Neural progenitor cell (in vitro differentiated cells): Measurements from ENCODE around the gene KCTD11. TPM values are rescaled to one million over a fixed set of nuclear protein-coding genes. Genes with fewer than 3 reads are reported as not detected.

Source experiments
- DNase-seq: peaks from one replicate; pipeline ENCODE4 v3.0.0-alpha.2; 2016; ENCODE audit warnings: low spot score
- H2AFZ ChIP-seq: fragments of 200-600 bp; sonication (generic); replicated peaks from 2 replicates; pipeline ENCODE4 v1.6.1; 2016; ENCODE audit warnings: antibody characterized with exemption
- H3F3A ChIP-seq: fragments of 200-600 bp; sonication (generic); 2 replicates; pipeline ENCODE4 v1.6.1; 2016; ENCODE audit warnings: antibody characterized with exemption, low read depth
- H3K27ac ChIP-seq: fragments of 200-600 bp; sonication (generic); 2 replicates; pipeline ENCODE4 v1.5.1; 2016; ENCODE audit warnings: mild to moderate bottlenecking
- H3K27me3 ChIP-seq: fragments of 200-600 bp; sonication (generic); 2 replicates; pipeline ENCODE4 v1.6.1; 2016; ENCODE audit warnings: mild to moderate bottlenecking, moderate library complexity
- H3K36me3 ChIP-seq: fragments of 200-600 bp; sonication (generic); 2 replicates; pipeline ENCODE4 v1.5.1; 2016
- H3K4me1 ChIP-seq: fragments of 200-600 bp; sonication (generic); 2 replicates; pipeline ENCODE4 v1.6.1; 2016; ENCODE audit warnings: mixed run types
- H3K4me2 ChIP-seq: fragments of 200-600 bp; sonication (generic); 2 replicates; pipeline ENCODE4 v1.6.1; 2016
- H3K4me3 ChIP-seq: fragments of 200-600 bp; sonication (generic); 2 replicates; pipeline ENCODE4 v1.5.1; 2016
- H3K79me2 ChIP-seq: fragments of 200-600 bp; sonication (generic); 2 replicates; pipeline ENCODE4 v1.6.1; 2016; ENCODE audit warnings: low read depth
- H3K9ac ChIP-seq: fragments of 200-600 bp; sonication (generic); 2 replicates; pipeline ENCODE4 v1.6.1; 2016
- H3K9me3 ChIP-seq: fragments of 200-600 bp; sonication (generic); 2 replicates; pipeline ENCODE4 v1.5.1; 2016; ENCODE audit warnings: low read depth
- H4K20me1 ChIP-seq: fragments of 200-600 bp; sonication (generic); 2 replicates; pipeline ENCODE4 v1.6.1; 2016; ENCODE audit warnings: low read depth
- H3K27ac Mint-ChIP-seq: 3 replicates; pipeline ENCODE4 v1.8.0; 2021; ENCODE audit warnings: mixed read lengths
- H3K27me3 Mint-ChIP-seq: 2 replicates; pipeline ENCODE4 v1.8.0; 2022; ENCODE audit warnings: low read depth, mild to moderate bottlenecking, inconsistent platforms, moderate library complexity, mixed read lengths; ENCODE audit not compliant: insufficient read depth
- H3K36me3 Mint-ChIP-seq: 3 replicates; pipeline ENCODE4 v1.8.0; 2021; ENCODE audit warnings: mixed read lengths
- H3K4me1 Mint-ChIP-seq: 3 replicates; pipeline ENCODE4 v1.8.0; 2021; ENCODE audit warnings: mixed read lengths
- H3K4me3 Mint-ChIP-seq: 3 replicates; pipeline ENCODE4 v1.8.0; 2021; ENCODE audit warnings: mild to moderate bottlenecking, moderate library complexity, mixed read lengths
- H3K9me3 Mint-ChIP-seq: 3 replicates; pipeline ENCODE4 v1.8.0; 2020; ENCODE audit warnings: mixed read lengths
- CTCF ChIP-seq: fragments of 200-600 bp; sonication (generic); IDR thresholded peaks from 2 replicates; pipeline ENCODE4 v1.5.1; 2017; ENCODE audit warnings: antibody characterized with exemption, mild to moderate bottlenecking
- EZH2 ChIP-seq: fragments of 200-600 bp; sonication (generic); IDR thresholded peaks from 2 replicates; pipeline ENCODE4 v1.6.1; 2017; ENCODE audit warnings: antibody characterized with exemption, mild to moderate bottlenecking, moderate library complexity
- EZH2phosphoT487 ChIP-seq: fragments of 200-600 bp; sonication (generic); IDR thresholded peaks from 2 replicates; pipeline ENCODE4 v1.6.1; 2017; ENCODE audit warnings: antibody characterized with exemption
- total RNA-seq: library from RNA; depleted of rRNA; stranded (reverse); fragments of >200 nt; gene quantifications from 2 replicates; pipeline ENCODE4 v1.2.3, GENCODE V29; 2015; ENCODE audit warnings: low replicate concordance

Gene KCTD11
- total RNA-seq, 1 donor from 2014 or later: 2.7 TPM

GRCh38 chr17:7317161-7317803 is 34.7 kb upstream of the KCTD11 start:
- no peaks in the 10 kb centered on the region for H3K27me3 ChIP-seq
- peaks cover 6% of the 10 kb centered on the region for H3K4me1 ChIP-seq
- no peaks in the 10 kb centered on the region for H3K36me3 ChIP-seq
- peaks cover 48% of the 10 kb centered on the region for H3F3A ChIP-seq
- no peak overlapping the region for H2AFZ ChIP-seq
- H3K4me1 Mint-ChIP-seq: peaks cover 20% of the 10 kb centered on the region
- H3K4me3 ChIP-seq: no peak overlapping the region
- H3K9me3 ChIP-seq: no peaks in the 10 kb centered on the region
- no peak for DNase-seq
- no peak overlapping the region for H3K27ac ChIP-seq
- no peak overlapping the region for H3K9ac ChIP-seq
- H3K27me3 Mint-ChIP-seq: peaks cover 9% of the 10 kb centered on the region
- H4K20me1 ChIP-seq: peaks cover 24% of the 10 kb centered on the region
- peak overlapping the region; percentile 71 for H3K4me3 Mint-ChIP-seq
- no peak overlapping the region for H3K27ac Mint-ChIP-seq
- TF ChIP-seq EZH2phosphoT487 (no peak), EZH2 (no peak), CTCF (no peak)
- peaks cover 30% of the 10 kb centered on the region for H3K36me3 Mint-ChIP-seq
- no peaks in the 10 kb centered on the region for H3K9me3 Mint-ChIP-seq
- no peak overlapping the region for H3K4me2 ChIP-seq
- peaks cover 19% of the 10 kb centered on the region for H3K79me2 ChIP-seq

GRCh38 chr17:7318121-7318860 is 33.7 kb upstream of the KCTD11 start:
- H3K27me3 Mint-ChIP-seq: peaks cover 10% of the 10 kb centered on the region
- Histone ChIP-seq H3F3A (peaks cover 37% of the 10 kb centered on the region), H3K36me3 (no peaks in the 10 kb centered on the region), H4K20me1 (peaks cover 16% of the 10 kb centered on the region), H3K9ac (no peak overlapping the region), H3K4me2 (no peak overlapping the region), H2AFZ (no peak overlapping the region), H3K79me2 (peaks cover 14% of the 10 kb centered on the region), H3K9me3 (no peaks in the 10 kb centered on the region), H3K27ac (no peak overlapping the region), H3K4me1 (peaks cover 6% of the 10 kb centered on the region), H3K27me3 (no peaks in the 10 kb centered on the region), H3K4me3 (no peak overlapping the region)
- TF ChIP-seq CTCF: no peak
- no peak for TF ChIP-seq EZH2phosphoT487
- TF ChIP-seq EZH2: no peak
- no peak for DNase-seq
- H3K4me3 Mint-ChIP-seq: no peak overlapping the region
- H3K27ac Mint-ChIP-seq: no peak overlapping the region
- H3K9me3 Mint-ChIP-seq: no peaks in the 10 kb centered on the region
- peaks cover 23% of the 10 kb centered on the region for H3K36me3 Mint-ChIP-seq
- peaks cover 16% of the 10 kb centered on the region for H3K4me1 Mint-ChIP-seq

GRCh38 chr17:7321466-7321865 is 30.5 kb upstream of the KCTD11 start:
- Histone ChIP-seq H3K4me3 (no peak overlapping the region), H2AFZ (no peak overlapping the region), H3K27ac (no peak overlapping the region), H3K36me3 (no peaks in the 10 kb centered on the region), H3K79me2 (no peaks in the 10 kb centered on the region), H4K20me1 (peaks cover 4% of the 10 kb centered on the region), H3K9me3 (no peaks in the 10 kb centered on the region), H3F3A (peaks cover 12% of the 10 kb centered on the region), H3K4me1 (no peaks in the 10 kb centered on the region), H3K27me3 (no peaks in the 10 kb centered on the region), H3K4me2 (no peak overlapping the region), H3K9ac (no peak overlapping the region)
- no peak overlapping the region for H3K27ac Mint-ChIP-seq
- H3K9me3 Mint-ChIP-seq: no peaks in the 10 kb centered on the region
- peaks cover 6% of the 10 kb centered on the region for H3K27me3 Mint-ChIP-seq
- no peak overlapping the region for H3K4me3 Mint-ChIP-seq
- H3K36me3 Mint-ChIP-seq: peaks cover 23% of the 10 kb centered on the region
- TF ChIP-seq EZH2 (no peak), EZH2phosphoT487 (no peak), CTCF (no peak)
- peaks cover under 1% of the 10 kb centered on the region for H3K4me1 Mint-ChIP-seq
- DNase-seq: no peak
